Upper lobe of left lung (tissue), 4 donors: ENCODE measurements around the gene BEST2.

Source experiments
- CTCF ChIP-seq, 6 experiments: fragments of 450-650 bp in 4 of 6; fragments of 200-600 bp in 2 of 6; sonication (generic) in 2 of 6; IDR thresholded peaks; one replicate each; pipeline ENCODE4 v1.5.1; 2016 to 2019; ENCODE audit warnings: antibody characterized with exemption in 6 of 6
- POLR2A ChIP-seq, 4 donors: fragments of 450-650 bp; IDR thresholded peaks; one replicate each; pipeline ENCODE4 v1.5.1; 2016 to 2017; ENCODE audit warnings: antibody characterized with exemption in 4 of 4, mild to moderate bottlenecking in 2 of 4
- POLR2AphosphoS5 ChIP-seq, 2 donors: sonication (generic); formaldehyde crosslinking; IDR thresholded peaks; one replicate each; pipeline ENCODE4 v1.5.1; 2017; ENCODE audit warnings: antibody characterized with exemption in 2 of 2

GRCh38 chr19:12723381-12723640, 28.3 kb upstream of the BEST2 start:
- TF ChIP-seq POLR2A (IDR thresholded peaks at IDR 0.05) (no peak), CTCF (IDR thresholded peaks at IDR 0.05) (no peak), POLR2AphosphoS5 (IDR thresholded peaks at IDR 0.05) (no peak)
